Adrenal gland (tissue), 19 donors: ENCODE measurements around the gene HMOX2. TPM values are rescaled to one million over a fixed set of nuclear protein-coding genes. Genes with fewer than 3 reads are reported as not detected.

Experiments used
- DNase-seq, 7 donors: peaks; one replicate each; pipeline ENCODE4 v3.0.0-alpha.2; 2019 to 2020
- H3K27ac ChIP-seq, 5 donors: fragments of 200-600 bp; sonication (generic) in 4 of 5; 1 replicate in 3 of 5; 2 replicates in 2 of 5; pipeline versions ENCODE4 v1.5.1 to v1.8.0; 2016 to 2020; ENCODE audit warnings: mild to moderate bottlenecking in 1 of 5
- H3K27me3 ChIP-seq: fragments of 200-600 bp; 2 replicates; pipeline ENCODE4 v1.8.0; 2021
- H3K36me3 ChIP-seq, 2 donors: fragments of 200-600 bp; replicated peaks in 1 of 2; 1 replicate in 1 of 2; 2 replicates in 1 of 2; pipeline versions ENCODE4 v1.5.1 to v1.8.0; 2018 to 2022
- H3K4me1 ChIP-seq, 2 donors: fragments of 200-600 bp; replicated peaks in 1 of 2; 1 replicate in 1 of 2; 2 replicates in 1 of 2; pipeline versions ENCODE4 v1.5.1 to v1.8.0; 2018 to 2021
- H3K4me3 ChIP-seq, 4 donors: fragments of 200-600 bp; sonication (generic) in 3 of 4; one replicate each; pipeline ENCODE4 v1.5.1; 2016 to 2018
- H3K9me3 ChIP-seq, 3 donors: fragments of 200-600 bp; sonication (generic) in 1 of 3; replicated peaks in 1 of 3; 1 replicate in 2 of 3; 2 replicates in 1 of 3; pipeline versions ENCODE4 v1.5.1 to v1.8.0; 2016 to 2021
- CTCF ChIP-seq, 6 experiments: fragments of 450-650 bp in 4 of 6; fragments of 200-600 bp in 2 of 6; sonication (generic) in 1 of 6; IDR thresholded peaks; 1 replicate in 5 of 6; 2 replicates in 1 of 6; pipeline versions ENCODE4 v1.5.1 to v1.8.0; 2016 to 2021; ENCODE audit warnings: antibody characterized with exemption in 6 of 6, mild to moderate bottlenecking in 2 of 6, moderate library complexity in 1 of 6
- POLR2A ChIP-seq, 2 donors: fragments of 450-650 bp; IDR thresholded peaks; one replicate each; pipeline ENCODE4 v1.6.1; 2017; ENCODE audit warnings: antibody characterized with exemption in 2 of 2, mild to moderate bottlenecking in 2 of 2, moderate library complexity in 1 of 2
- WGBS, 4 donors: extraction: QIAGEN DNeasy Blood & Tissue Kit in 2 of 4; methylation state at CpG; one replicate each; pipeline versions ENCODE4 v1.1.5 to v1.1.7; 2013 to 2017; 5-methylcytosine and 5-hydroxymethylcytosine counted together
- intact Hi-C, 2 donors: fragments of 100-400 bp; cut with DNase I; formaldehyde crosslinking; loops; one replicate each; pipeline versions ENCODE4 v1.14.1 to v1.15.0; 2022 to 2023
- long read RNA-seq, 10 donors: library from polyadenylated mRNA in 3 of 10; unstranded in 2 of 10; stranded (forward) in 1 of 10; transcript quantifications; one replicate each; pipeline ENCODE4 v2.0.0 and lab custom pipeline, GENCODE V29; 2021 to 2026
- polyA plus RNA-seq, 3 donors: library from polyadenylated mRNA; stranded (reverse); fragments of 200-250 nt in 2 of 3; fragments of 350-450 nt in 1 of 3; fragmentation: Illumina TruSeq in 1 of 3; extraction: RNeasy Lipid Tissue Mini Kit (QIAGEN cat#74804) in 1 of 3; gene quantifications; one replicate each; pipeline ENCODE4 v1.2.3, GENCODE V29; 2013 to 2014
- total RNA-seq, 9 donors: library from RNA; depleted of rRNA in 4 of 9; stranded (reverse); fragments of >200 nt in 4 of 9; fragments of 120-200 nt in 1 of 9; fragmentation: NEBNext Ultra II Directional in 1 of 9; extraction: Animal tissue kit (Norgen Biotek cat#: 25700) in 1 of 9; gene quantifications; one replicate each; pipeline versions ENCODE4 v1.1.0 to v1.2.4, GENCODE V29; 2013 to 2023
- donor health status: healthy with polysubstance abuse.
- donor health status: Bipolar disorder and iron deficiency.
- donor health status: DM: yes; HTN: yes; CAD: no.
- donor health status: DM: no; HTN: no; CAD: no.
- donor health status: DM: no; HTN: no; CAD: no.
- donor health status: DM: yes; HTN: yes; CAD: no.

Gene HMOX2
- total RNA-seq = 100 to 1,000 TPM in 1 of 9 donors, 10 to 100 TPM in 8; 46.0 to 113 (median 67.3) TPM
- 100 to 1,000 TPM in 1 of 3 donors, 10 to 100 TPM in 2; 36.1 to 114 (median 39.0) TPM for polyA plus RNA-seq
- long read RNA-seq, donor 1, transcript HMOX2-205 (7 exons, 1,797 nt) = minor isoform, 5 of 39 reads
- long read RNA-seq, donor 1, transcript HMOX2-208 (6 exons, 2,147 nt) = major isoform, 28 of 39 reads
- long read RNA-seq, donor 1, partial matches to known transcripts = 6 of 39 reads
- long read RNA-seq, donor 1, other reads (novel, unspliced or antisense) = 0 of 39 reads
- long read RNA-seq, donor 2, transcript HMOX2-208 (6 exons, 2,147 nt) = major isoform, 23 of 35 reads
- long read RNA-seq, donor 2, partial matches to known transcripts = 12 of 35 reads
- long read RNA-seq, donor 2, other reads (novel, unspliced or antisense) = 0 of 35 reads
- long read RNA-seq, donor 3, transcript HMOX2-208 (6 exons, 2,147 nt) = major isoform, 19 of 22 reads
- long read RNA-seq, donor 3, partial matches to known transcripts = 0 of 22 reads
- long read RNA-seq, donor 3, other reads (novel, unspliced or antisense) = 0 of 22 reads
- long read RNA-seq, donor 4, transcript HMOX2-208 (6 exons, 2,147 nt) = major isoform, 77 of 96 reads
- long read RNA-seq, donor 4, transcript HMOX2-205 (7 exons, 1,797 nt) = minor isoform, 7 of 96 reads
- long read RNA-seq, donor 4, partial matches to known transcripts = 7 of 96 reads
- long read RNA-seq, donor 4, other reads (novel, unspliced or antisense) = 5 of 96 reads
- long read RNA-seq, donor 5, transcript HMOX2-205 (7 exons, 1,797 nt) = minor isoform, 8 of 117 reads
- long read RNA-seq, donor 5, transcript HMOX2-208 (6 exons, 2,147 nt) = major isoform, 77 of 117 reads
- long read RNA-seq, donor 5, partial matches to known transcripts = 12 of 117 reads
- long read RNA-seq, donor 5, other reads (novel, unspliced or antisense) = 18 of 117 reads
- long read RNA-seq, donor 6, transcript HMOX2-208 (6 exons, 2,147 nt) = major isoform, 34 of 38 reads
- long read RNA-seq, donor 6, partial matches to known transcripts = 1 of 38 reads
- long read RNA-seq, donor 6, other reads (novel, unspliced or antisense) = 2 of 38 reads
- long read RNA-seq, donor 7, transcript HMOX2-208 (6 exons, 2,147 nt) = major isoform, 13 of 21 reads
- long read RNA-seq, donor 7, partial matches to known transcripts = 6 of 21 reads
- long read RNA-seq, donor 7, other reads (novel, unspliced or antisense) = 0 of 21 reads
- long read RNA-seq, donor 8, transcript HMOX2-208 (6 exons, 2,147 nt) = major isoform, 24 of 42 reads
- long read RNA-seq, donor 8, partial matches to known transcripts = 14 of 42 reads
- long read RNA-seq, donor 8, other reads (novel, unspliced or antisense) = 0 of 42 reads
- long read RNA-seq, donor 9, transcript HMOX2-208 (6 exons, 2,147 nt) = major isoform, 17 of 33 reads
- long read RNA-seq, donor 9, partial matches to known transcripts = 13 of 33 reads
- long read RNA-seq, donor 9, other reads (novel, unspliced or antisense) = 0 of 33 reads
- long read RNA-seq, donor 10, transcript HMOX2-208 (6 exons, 2,147 nt) = major isoform, 11 of 13 reads
- long read RNA-seq, donor 10, partial matches to known transcripts = 0 of 13 reads
- long read RNA-seq, donor 10, other reads (novel, unspliced or antisense) = 0 of 13 reads

- WGBS, 4 donors = 8 to 52% (median 9%) methylated on average over 10 to 69 of the region's 70 CpGs
- intact Hi-C loops = no loop called here
- H3K4me1 ChIP-seq = peaks cover 0 to 33% of the 10 kb centered on the region in 2 donors
Measured at GRCh38 chr16:4475880-4476788, at the start of gene HMOX2. Gene HMOX2 (plus strand): TSS chr16:4476398. CDS start chr16:4505525, 29,127 bp downstream.

GRCh38 chr16:4426722-4427372 is 49.4 kb upstream of the HMOX2 start:
- Histone ChIP-seq H3K27ac (peak overlapping the region; percentile 77 to 98 (median 96)), H3K9me3 (no peaks in the 10 kb centered on the region), H3K4me3 (peak overlapping the region in 2 of 4 donors; percentile 54 to 67), H3K4me1 (peaks cover 18 to 19% of the 10 kb centered on the region in 2 donors), H3K27me3 (no peaks in the 10 kb centered on the region), H3K36me3 (peaks cover 0 to 7% of the 10 kb centered on the region in 2 donors)
- 66 to 79% (median 75%) methylated on average over 12 of the region's 12 CpGs for WGBS, 4 donors
- TF ChIP-seq CTCF (IDR thresholded peaks at IDR 0.05) (no peak), POLR2A (IDR thresholded peaks at IDR 0.05) (peak in 1 of 2 donors; percentile 13)
- intact Hi-C loops = no loop called here
- DNase-seq = no peak

More at GRCh38 chr16:4475880-4476788, at the start of gene HMOX2:
- H3K9me3 ChIP-seq = no peaks in the 10 kb centered on the region
- TF ChIP-seq POLR2A (IDR thresholded peaks at IDR 0.05) (peak; percentile 93 to 99), CTCF (IDR thresholded peaks at IDR 0.05) (peak in 2 of 6 experiments; percentile 29 to 39)
- DNase-seq = peak; percentile 91 to 96 (median 94)
- peak within 1 kb of the TSS; percentile 13 to 88 (median 85) for H3K27ac ChIP-seq
- no peaks in the 10 kb centered on the region for H3K27me3 ChIP-seq
- H3K4me3 ChIP-seq = peak within 1 kb of the TSS; percentile 56 to 95 (median 84)
- no peaks in the 10 kb centered on the region for H3K36me3 ChIP-seq

- Histone ChIP-seq H3K4me1 (peaks cover 18 to 19% of the 10 kb centered on the region in 2 donors), H3K9me3 (no peaks in the 10 kb centered on the region), H3K4me3 (no peak overlapping the region), H3K27ac (no peak overlapping the region), H3K36me3 (peaks cover 0 to 11% of the 10 kb centered on the region in 2 donors), H3K27me3 (no peaks in the 10 kb centered on the region)
- 81 to 88% (median 82%) methylated on average over 6 to 7 of the region's 7 CpGs for WGBS, 4 donors
- TF ChIP-seq CTCF (IDR thresholded peaks at IDR 0.05) (no peak), POLR2A (IDR thresholded peaks at IDR 0.05) (no peak)
- intact Hi-C loops = no loop called here
- DNase-seq = no peak
Measured at GRCh38 chr16:4428500-4428899, 47.7 kb upstream of the HMOX2 start.
